ENCODE results near the gene FRMD4A.

FRMD4A gene

GRCh38 chr10:14020037-14020664 lies 310.6 kb downstream of the FRMD4A start:
- DNase-seq (ENCODE audit: low read depth) = no peak
- no peak for TF ChIP-seq CTCF (conservative IDR thresholded peaks at IDR 0.05; ENCODE audit: control insufficient read depth, insufficient read depth, low read depth, low read length)
- no peak overlapping the region for H3K4me3 ChIP-seq (ENCODE audit: control insufficient read depth, low read depth, low read length)

GRCh38 chr10:14017467-14017866 lies 313.3 kb downstream of the FRMD4A start:
- no peak for TF ChIP-seq CTCF (conservative IDR thresholded peaks at IDR 0.05; ENCODE audit: control insufficient read depth, insufficient read depth, low read depth, low read length)
- no peak overlapping the region for H3K4me3 ChIP-seq (ENCODE audit: control insufficient read depth, low read depth, low read length)
- DNase-seq (ENCODE audit: low read depth) = peak; percentile 60

GRCh38 chr10:14016931-14017333 lies 313.8 kb downstream of the FRMD4A start:
- H3K4me3 ChIP-seq (ENCODE audit: control insufficient read depth, low read depth, low read length) = no peak overlapping the region
- TF ChIP-seq CTCF (conservative IDR thresholded peaks at IDR 0.05; ENCODE audit: control insufficient read depth, insufficient read depth, low read depth, low read length) = no peak
- peak; percentile 15 for DNase-seq (ENCODE audit: low read depth)

GRCh38 chr10:14016011-14016536 lies 314.6 kb downstream of the FRMD4A start:
- H3K4me3 ChIP-seq (ENCODE audit: control insufficient read depth, low read depth, low read length) = no peak overlapping the region
- peak; percentile 45 for DNase-seq (ENCODE audit: low read depth)
- no peak for TF ChIP-seq CTCF (conservative IDR thresholded peaks at IDR 0.05; ENCODE audit: control insufficient read depth, insufficient read depth, low read depth, low read length)

- no peak for TF ChIP-seq CTCF (conservative IDR thresholded peaks at IDR 0.05; ENCODE audit: control insufficient read depth, insufficient read depth, low read depth, low read length)
- H3K4me3 ChIP-seq (ENCODE audit: control insufficient read depth, low read depth, low read length) = no peak overlapping the region
- no peak for DNase-seq (ENCODE audit: low read depth)
These were observed 316.3 kb downstream of the FRMD4A start for GRCh38 chr10:14014423-14014822.

GRCh38 chr10:14010769-14011574 lies 319.8 kb downstream of the FRMD4A start:
- no peak for TF ChIP-seq CTCF (conservative IDR thresholded peaks at IDR 0.05; ENCODE audit: control insufficient read depth, insufficient read depth, low read depth, low read length)
- DNase-seq (ENCODE audit: low read depth) = no peak
- no peak overlapping the region for H3K4me3 ChIP-seq (ENCODE audit: control insufficient read depth, low read depth, low read length)
